NCI-H526 (cell line): Measurements from ENCODE around the gene MS4A2.
"Not testable (repeated sequence)": the region's sequence is repeated elsewhere in the genome, so short reads cannot be mapped to it uniquely, and the experiment has no call there.

ENCODE experiments used
- DNase-seq, 2 experiments: peaks; one replicate each; lab custom pipeline; 2025; lab: John Stamatoyannopoulos, UW

The MS4A2 gene

GRCh38 chr11:60088364-60088763, at the start of gene MS4A2:
TSS of gene MS4A2 (plus strand) at chr11:60088664. CDS start at chr11:60088766, 102 bp downstream.
- no peak for DNase-seq

- DNase-seq, result no peak
Observed at GRCh38 chr11:60040109-60040508, 48.4 kb upstream of the MS4A2 start, which contains the start of gene OOSP2. TSS of gene OOSP2 (plus strand) at chr11:60040409. CDS start at chr11:60040460, 51 bp downstream.

GRCh38 chr11:60050422-60050821, 38.0 kb upstream of the MS4A2 start:
- not testable (repeated sequence) for DNase-seq

- not testable (repeated sequence) for DNase-seq
Observed at GRCh38 chr11:60050839-60051238, 37.6 kb upstream of the MS4A2 start.

- no peak for DNase-seq
Observed at GRCh38 chr11:60056349-60056969, 32.0 kb upstream of the MS4A2 start, which contains the start of gene MS4A3. TSS of gene MS4A3 (plus strand) at chr11:60056665. CDS start at chr11:60061161, 4,496 bp downstream.

GRCh38 chr11:60059052-60059451, 29.4 kb upstream of the MS4A2 start:
- DNase-seq, result no peak

- DNase-seq, result no peak
Observed at GRCh38 chr11:60059521-60060240, 28.8 kb upstream of the MS4A2 start.

GRCh38 chr11:60064111-60064510, 24.4 kb upstream of the MS4A2 start:
- DNase-seq, result no peak

GRCh38 chr11:60065801-60066200, 22.7 kb upstream of the MS4A2 start:
- DNase-seq, result no peak

- DNase-seq, result no peak
Observed at GRCh38 chr11:60069450-60069849, 19.0 kb upstream of the MS4A2 start.

GRCh38 chr11:60071644-60072043, 16.8 kb upstream of the MS4A2 start:
- DNase-seq, result not testable (repeated sequence)

GRCh38 chr11:60077216-60077817, 11.1 kb upstream of the MS4A2 start:
- DNase-seq, result no peak

- DNase-seq, result peak; percentile 27 to 30
Observed at GRCh38 chr11:60077981-60078380, 10.5 kb upstream of the MS4A2 start.

GRCh38 chr11:60078745-60079144, 9.7 kb upstream of the MS4A2 start:
- peak; percentile 94 to 96 for DNase-seq

GRCh38 chr11:60080535-60080934, 7.9 kb upstream of the MS4A2 start:
- DNase-seq, result peak in 1 of 2 experiments; percentile 52

- DNase-seq, result peak; percentile 87 to 95
Observed at GRCh38 chr11:60084631-60085273, 3.7 kb upstream of the MS4A2 start.

GRCh38 chr11:60085909-60086308, 2.6 kb upstream of the MS4A2 start:
- peak; percentile 38 to 49 for DNase-seq

GRCh38 chr11:60087239-60087638, 1.2 kb upstream of the MS4A2 start:
- DNase-seq, result no peak

- DNase-seq, result no peak
Observed at GRCh38 chr11:60095477-60096120, 7.1 kb downstream of the MS4A2 start.

- no peak for DNase-seq
Observed at GRCh38 chr11:60097189-60097588, 8.7 kb downstream of the MS4A2 start.

GRCh38 chr11:60098508-60098907, 10.0 kb downstream of the MS4A2 start:
- no peak for DNase-seq

GRCh38 chr11:60100516-60100915, 12.1 kb downstream of the MS4A2 start:
- no peak for DNase-seq
